Measurements from ENCODE around the gene GDF15.

DNA sequence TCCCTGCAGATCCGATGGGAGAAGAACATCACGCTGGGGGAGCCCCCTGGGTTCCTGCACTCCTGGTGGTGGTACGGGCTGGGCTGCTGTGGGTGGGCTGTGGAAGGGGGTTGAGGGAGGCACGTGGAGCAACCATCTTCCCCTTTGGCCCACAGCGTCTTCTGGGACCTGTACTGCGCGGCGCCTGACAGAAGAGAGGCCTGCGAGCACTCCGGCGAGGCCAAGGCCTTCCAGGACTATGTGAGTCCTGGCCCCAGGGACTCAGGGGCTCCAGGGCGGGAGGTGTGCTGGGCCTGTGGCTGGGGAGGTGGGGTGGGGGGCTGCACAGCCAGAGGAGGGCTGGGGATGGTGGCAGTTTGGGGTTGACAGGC lies 41.8 kb downstream of the GDF15 start:
- TF ChIP-seq, protein P1, sequence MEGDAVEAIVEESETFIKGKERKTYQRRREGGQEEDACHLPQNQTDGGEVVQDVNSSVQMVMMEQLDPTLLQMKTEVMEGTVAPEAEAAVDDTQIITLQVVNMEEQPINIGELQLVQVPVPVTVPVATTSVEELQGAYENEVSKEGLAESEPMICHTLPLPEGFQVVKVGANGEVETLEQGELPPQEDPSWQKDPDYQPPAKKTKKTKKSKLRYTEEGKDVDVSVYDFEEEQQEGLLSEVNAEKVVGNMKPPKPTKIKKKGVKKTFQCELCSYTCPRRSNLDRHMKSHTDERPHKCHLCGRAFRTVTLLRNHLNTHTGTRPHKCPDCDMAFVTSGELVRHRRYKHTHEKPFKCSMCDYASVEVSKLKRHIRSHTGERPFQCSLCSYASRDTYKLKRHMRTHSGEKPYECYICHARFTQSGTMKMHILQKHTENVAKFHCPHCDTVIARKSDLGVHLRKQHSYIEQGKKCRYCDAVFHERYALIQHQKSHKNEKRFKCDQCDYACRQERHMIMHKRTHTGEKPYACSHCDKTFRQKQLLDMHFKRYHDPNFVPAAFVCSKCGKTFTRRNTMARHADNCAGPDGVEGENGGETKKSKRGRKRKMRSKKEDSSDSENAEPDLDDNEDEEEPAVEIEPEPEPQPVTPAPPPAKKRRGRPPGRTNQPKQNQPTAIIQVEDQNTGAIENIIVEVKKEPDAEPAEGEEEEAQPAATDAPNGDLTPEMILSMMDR (IDR thresholded peaks at IDR 0.05; ENCODE audit: extremely low read depth in 1 of 2, insufficient read depth in 1 of 2, low read depth in 1 of 2, low read length in 2 of 2), result no peak
- TF ChIP-seq, protein P2, sequence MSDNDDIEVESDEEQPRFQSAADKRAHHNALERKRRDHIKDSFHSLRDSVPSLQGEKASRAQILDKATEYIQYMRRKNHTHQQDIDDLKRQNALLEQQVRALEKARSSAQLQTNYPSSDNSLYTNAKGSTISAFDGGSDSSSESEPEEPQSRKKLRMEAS (IDR thresholded peaks at IDR 0.05; ENCODE audit: insufficient read depth, insufficient read length), result no peak
- TF ChIP-seq EZH2 (IDR thresholded peaks at IDR 0.05; ENCODE audit: borderline replicate concordance, low read depth, low read length, severe bottlenecking) (no peak), POLR2A (IDR thresholded peaks at IDR 0.05; ENCODE audit: low read depth, low read length) (no peak), JUN (IDR thresholded peaks at IDR 0.05; ENCODE audit: borderline replicate concordance, insufficient read depth, insufficient read length, low read depth) (no peak), POLR2AphosphoS5 (IDR thresholded peaks at IDR 0.05; ENCODE audit: insufficient read depth, low read depth, low read length) (no peak)

All from endothelial cell of umbilical vein (primary cell).